HepG2 (cell line): ENCODE data around the gene FBLN7. TPM values are rescaled to one million over a fixed set of nuclear protein-coding genes. Genes with fewer than 3 reads are reported as not detected.
A peak's percentile ranks its signal among the peaks of the same experiment; 100 is the strongest.

Experiments used
- ATAC-seq: fragments of 200-7000 bp; cut with Tn5 transposase; 3 replicates; pipeline ENCODE4 v1.9.1; 2020; ENCODE audit warnings: mild to moderate bottlenecking, moderate library complexity
- BruUV-seq: library from RNA; stranded (reverse); fragments of 400-500 nt; replicated peaks from 2 replicates; lab custom pipeline; 2021; lab: Mats Ljungman, UMichigan
- CTCF ChIA-PET: fragments of 300-600 bp; formaldehyde crosslinking; extraction: SDS; loops from one replicate; lab custom pipeline; 2021; ENCODE audit warnings: low total read pairs, inconsistent platforms, low intra/inter-chr PET ratio; lab: Yijun Ruan, JAX
- POLR2A ChIA-PET: fragments of 350-600 bp; sonication (Branson Sonifier 250); formaldehyde crosslinking; loops from one replicate; lab custom pipeline; 2020; ENCODE audit warnings: antibody characterized with exemption, inconsistent platforms; lab: Yijun Ruan, JAX
- DNase-seq: peaks from one replicate; pipeline ENCODE4 v3.0.0-alpha.2; 2015; ENCODE audit warnings: low spot score
- FAIRE-seq: peaks from 3 replicates; lab custom pipeline; 2011; peaks lifted over from hg19 to GRCh38; lab: Jason Lieb, UNC
- H2AFZ ChIP-seq: one replicate; pipeline ENCODE4 v1.6.1; 2011; ENCODE audit warnings: low read length, inconsistent platforms
- H3K27ac ChIP-seq: fragments of 300-600 bp; 3 replicates; pipeline ENCODE4 v1.8.0; 2011; ENCODE audit warnings: mixed run types, mild to moderate bottlenecking, mixed read lengths, low read length, inconsistent platforms; ENCODE audit not compliant: insufficient read depth; ENCODE audit errors: extremely low read length
- H3K27me3 ChIP-seq, 2 experiments: fragments of 200-600 bp in 1 of 2; 2 replicates in 1 of 2; 3 replicates in 1 of 2; pipeline versions ENCODE4 v1.6.0 to v1.8.0; 2011; ENCODE audit warnings: low read length in 2 of 2, mild to moderate bottlenecking in 2 of 2, moderate library complexity in 2 of 2, inconsistent platforms in 1 of 2; ENCODE audit not compliant: insufficient read depth in 2 of 2, control insufficient read depth in 1 of 2
- H3K36me3 ChIP-seq, 2 experiments: fragments of 200-600 bp in 1 of 2; replicated peaks in 1 of 2; 2 replicates in 1 of 2; 3 replicates in 1 of 2; pipeline versions ENCODE4 v1.5.1 to v1.8.0; 2011; ENCODE audit warnings: low read length in 2 of 2, inconsistent platforms in 1 of 2; ENCODE audit not compliant: insufficient read depth in 2 of 2, control insufficient read depth in 1 of 2
- H3K4me1 ChIP-seq: 2 replicates; pipeline ENCODE4 v1.5.1; 2012; ENCODE audit warnings: low read length, inconsistent platforms; ENCODE audit not compliant: insufficient read depth
- H3K4me2 ChIP-seq: 2 replicates; pipeline ENCODE4 v1.6.0; 2011; ENCODE audit warnings: low read depth, low read length, inconsistent platforms
- H3K4me3 ChIP-seq, 3 experiments: fragments of 200-600 bp in 1 of 3; sonication (generic), shearing (Covaris generic) in 1 of 3; replicated peaks in 1 of 3; 2 replicates each; pipeline ENCODE4 v1.5.1; 2011 to 2016; ENCODE audit warnings: low read length in 3 of 3, inconsistent platforms in 2 of 3, low read depth in 2 of 3, mild to moderate bottlenecking in 2 of 3, control low read depth in 1 of 3, mixed read lengths in 1 of 3; ENCODE audit not compliant: insufficient read depth in 1 of 3
- H3K79me2 ChIP-seq: one replicate; pipeline ENCODE4 v1.6.1; 2011; ENCODE audit warnings: low read length, inconsistent platforms; ENCODE audit not compliant: insufficient read depth
- H3K9ac ChIP-seq: 2 replicates; pipeline ENCODE4 v1.6.0; 2011; ENCODE audit warnings: mild to moderate bottlenecking, low read depth, low read length, inconsistent platforms; ENCODE audit not compliant: insufficient read depth
- H3K9me3 ChIP-seq: 2 replicates; pipeline ENCODE4 v1.5.1; 2012; ENCODE audit warnings: mild to moderate bottlenecking, low read length
- H4K20me1 ChIP-seq: 2 replicates; pipeline ENCODE4 v1.6.0; 2011; ENCODE audit warnings: inconsistent platforms, mild to moderate bottlenecking, low read length, moderate library complexity; ENCODE audit not compliant: insufficient read depth
- ATRX ChIP-seq: sonication (generic); formaldehyde crosslinking; IDR thresholded peaks from 2 replicates; pipeline ENCODE4 v1.4.0; 2020; ENCODE audit warnings: missing genetic modification reagents, borderline replicate concordance
- FOXC1 ChIP-seq: sonication (generic); formaldehyde crosslinking; IDR thresholded peaks from 2 replicates; pipeline ENCODE4 v1.8.0; 2022; ENCODE audit warnings: mild to moderate bottlenecking, missing genetic modification reagents, borderline replicate concordance
- HNRNPK ChIP-seq: fragments of 200-400 bp; formaldehyde crosslinking; IDR thresholded peaks from 2 replicates; pipeline ENCODE4 v1.6.1; 2018; ENCODE audit warnings: low read length, low read depth, moderate library complexity, mild to moderate bottlenecking; ENCODE audit not compliant: poor library complexity, severe bottlenecking
- MEF2D ChIP-seq: sonication (generic); formaldehyde crosslinking; IDR thresholded peaks from 2 replicates; pipeline ENCODE4 v1.5.1; 2020; ENCODE audit warnings: mild to moderate bottlenecking, missing genetic modification reagents
- RFXAP ChIP-seq: sonication (generic); formaldehyde crosslinking; IDR thresholded peaks from 2 replicates; pipeline ENCODE4 v1.4.0; 2020; ENCODE audit warnings: missing genetic modification reagents, borderline replicate concordance
- ZNF768 ChIP-seq: sonication (generic); formaldehyde crosslinking; IDR thresholded peaks from 2 replicates; pipeline ENCODE4 v1.4.0; 2020; ENCODE audit warnings: missing genetic modification reagents
- WGBS: methylation state at CpG from one replicate; pipeline ENCODE4 v1.1.6; 2017; ENCODE audit warnings: low lambda C conversion rate; 5-methylcytosine and 5-hydroxymethylcytosine counted together
- in situ Hi-C: cut with HindIII; loops from 2 replicates; pipeline ENCODE4 v1.10.0; 2017; ENCODE audit warnings: low pct_unique_long_range_greater_than_20kb; ENCODE audit not compliant: extremely low pct_ligation_motif_present
- intact Hi-C: fragments of 100-400 bp; cut with micrococcal nuclease; formaldehyde crosslinking; loops from one replicate; pipeline ENCODE4 v1.10.0; 2022; ENCODE audit not compliant: unreplicated experiment
- polyA plus RNA-seq, 8 experiments: library from polyadenylated mRNA; depleted of rRNA in 3 of 8; stranded (reverse) in 7 of 8; unstranded in 1 of 8; fragments of >200 nt; fragmentation: Illumina TruSeq in 4 of 8; extraction: Trizol in 4 of 8; gene quantifications; 2 replicates each; pipeline versions ENCODE4 v1.2.1 to v1.2.3, GENCODE V29; 2011 to 2016; ENCODE audit warnings: low read depth in 4 of 8, missing spikeins in 1 of 8, mixed read lengths in 1 of 8; ENCODE audit not compliant: insufficient read depth in 1 of 8
- total RNA-seq, 5 experiments: library from RNA; depleted of rRNA; stranded (reverse); fragments of >200 nt; fragmentation: Illumina TruSeq; extraction: Trizol; gene quantifications; 2 replicates each; pipeline ENCODE4 v1.2.3, GENCODE V29; 2016; ENCODE audit warnings: low read depth in 1 of 5

The FBLN7 gene
- total and polyA plus RNA-seq, 2 of the 13 experiments (the other 11 are each of a cell fraction or from before 2014, with no cell fraction given), result 1.4 to 2.3 TPM

GRCh38 chr2:112187046-112187715, 49.0 kb downstream of the FBLN7 start:
- H3K4me1 ChIP-seq, result no peaks in the 10 kb centered on the region
- ChIA-PET POLR2A (no interaction called here), CTCF (no interaction called here)
- no peak for FAIRE-seq
- no peak overlapping the region for H3K4me3 ChIP-seq
- no peak overlapping the region for H3K27ac ChIP-seq
- no peak for DNase-seq
- intact Hi-C loops (no loop called here), in situ Hi-C loops (no loop called here)
- 85% methylated on average over 30 of the region's 31 CpGs for WGBS
- H3K79me2 ChIP-seq, result no peaks in the 10 kb centered on the region
- no TSS peak for BruUV-seq
- no peaks in the 10 kb centered on the region for H3K36me3 ChIP-seq
- no peaks in the 10 kb centered on the region for H3K27me3 ChIP-seq
- H3K9ac ChIP-seq, result no peak overlapping the region
- H4K20me1 ChIP-seq, result no peaks in the 10 kb centered on the region
- no peak for ATAC-seq
- no peak overlapping the region for H2AFZ ChIP-seq
- TF ChIP-seq ZNF768 (CRISPR knock-in tag) (0 out of 2 replicates have a peak, but pooled peaks have one; percentile 12), FOXC1 (CRISPR knock-in tag) (no peak)
- H3K4me2 ChIP-seq, result no peak overlapping the region
- H3K9me3 ChIP-seq, result no peaks in the 10 kb centered on the region

DNA sequence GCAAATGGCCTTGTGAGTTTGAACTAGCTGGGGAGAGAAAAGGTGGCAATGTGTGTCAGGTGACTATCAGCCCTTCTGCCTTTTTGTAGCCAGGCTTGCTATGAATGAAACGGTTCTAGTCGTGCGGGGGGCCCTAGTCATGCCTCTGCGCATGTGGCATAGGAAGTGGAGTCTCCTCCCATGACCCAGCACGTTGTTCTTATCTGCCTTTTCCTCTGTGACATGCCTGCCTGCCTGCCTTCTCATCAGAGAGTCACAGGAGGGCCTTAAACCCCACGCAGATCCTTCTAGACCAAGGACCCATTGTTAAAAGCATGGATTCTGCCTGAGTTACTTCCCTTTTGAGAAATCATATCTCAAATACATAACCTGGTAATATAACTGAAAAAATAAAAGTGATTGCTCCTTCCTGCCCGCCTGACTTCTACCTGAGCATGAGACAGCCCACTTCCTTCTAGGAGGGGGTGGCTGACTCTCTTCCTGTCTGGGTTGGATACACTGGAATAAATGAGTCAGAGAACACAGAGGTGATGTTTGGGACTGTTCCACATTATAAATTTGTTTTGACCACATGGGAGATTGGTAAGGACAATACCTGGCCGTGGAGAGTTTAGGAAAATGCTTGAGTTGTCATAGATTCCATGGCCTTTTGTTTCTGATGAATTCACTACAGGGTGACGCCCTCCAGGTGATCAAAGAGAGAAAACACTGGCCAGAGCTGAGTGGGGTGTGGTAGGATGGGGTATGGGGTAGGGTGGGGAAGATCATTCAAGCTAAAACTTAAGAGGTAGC, 49.8 kb downstream of the FBLN7 start:
- no peak for ATAC-seq
- no peaks in the 10 kb centered on the region for H3K36me3 ChIP-seq
- DNase-seq, result no peak
- H3K27ac ChIP-seq, result no peak overlapping the region
- no peaks in the 10 kb centered on the region for H3K79me2 ChIP-seq
- H2AFZ ChIP-seq, result no peak overlapping the region
- intact Hi-C loops, result no loop called here
- no peaks in the 10 kb centered on the region for H3K9me3 ChIP-seq
- no peak overlapping the region for H3K4me3 ChIP-seq
- no peak overlapping the region for H3K4me2 ChIP-seq
- H4K20me1 ChIP-seq, result no peaks in the 10 kb centered on the region
- H3K4me1 ChIP-seq, result no peaks in the 10 kb centered on the region
- no peak overlapping the region for H3K9ac ChIP-seq
- no peak for FAIRE-seq
- WGBS, result 40% methylated on average over 9 of the region's 9 CpGs
- POLR2A ChIA-PET, result no interaction called here
- in situ Hi-C loops, result no loop called here
- TF ChIP-seq HNRNPK (peak; percentile 44), MEF2D (CRISPR knock-in tag) (no peak), RFXAP (no peak), ATRX (no peak)
- CTCF ChIA-PET, result no interaction called here
- no TSS peak for BruUV-seq
- H3K27me3 ChIP-seq, result no peaks in the 10 kb centered on the region
